Activated T-cell treated with anti-CD3 and anti-CD28 coated beads, Interleukin-2, amount 50 U/mL, for 48 hours (primary cell): ENCODE data around the gene FAM163B.

ENCODE experiments used
- DNase-seq, 2 experiments: peaks; one replicate each; pipeline ENCODE4 v3.0.0-alpha.2; 2020

FAM163B gene

GRCh38 chr9:133615606-133616188 is 6.5 kb upstream of the FAM163B start:
- no peak for DNase-seq

- no peak for DNase-seq
Measured at GRCh38 chr9:133615186-133615585, 6.0 kb upstream of the FAM163B start.

- DNase-seq = no peak
Measured at GRCh38 chr9:133614678-133615077, 5.5 kb upstream of the FAM163B start.

- no peak for DNase-seq
Measured at GRCh38 chr9:133614056-133614455, 4.9 kb upstream of the FAM163B start.

GRCh38 chr9:133613432-133613831 is 4.2 kb upstream of the FAM163B start:
- no peak for DNase-seq

- DNase-seq = no peak
Measured at GRCh38 chr9:133612816-133613215, 3.6 kb upstream of the FAM163B start.

- no peak for DNase-seq
Measured at GRCh38 chr9:133612051-133612450, 2.9 kb upstream of the FAM163B start.

GRCh38 chr9:133610845-133611244 is 1.7 kb upstream of the FAM163B start:
- no peak for DNase-seq

GRCh38 chr9:133608889-133609288 is 300 bp downstream of the FAM163B start:
- no peak for DNase-seq

GRCh38 chr9:133608382-133608781 is 807 bp downstream of the FAM163B start:
- no peak for DNase-seq

GRCh38 chr9:133607976-133608375 is 1.2 kb downstream of the FAM163B start:
- DNase-seq = no peak

GRCh38 chr9:133607381-133607780 is 1.8 kb downstream of the FAM163B start:
- no peak for DNase-seq

- DNase-seq = no peak
Measured at GRCh38 chr9:133606708-133607025, 2.5 kb downstream of the FAM163B start.

GRCh38 chr9:133605856-133606707 is 3.1 kb downstream of the FAM163B start:
- DNase-seq = no peak

- no peak for DNase-seq
Measured at GRCh38 chr9:133605446-133605845, 3.7 kb downstream of the FAM163B start.

- DNase-seq = no peak
Measured at GRCh38 chr9:133604856-133605255, 4.3 kb downstream of the FAM163B start.

GRCh38 chr9:133604214-133604613 is 5.0 kb downstream of the FAM163B start:
- DNase-seq = peak; percentile 37 to 51

- no peak for DNase-seq
Measured at GRCh38 chr9:133603135-133603927, 5.9 kb downstream of the FAM163B start.

- DNase-seq = no peak
Measured at GRCh38 chr9:133602277-133602676, 6.9 kb downstream of the FAM163B start.

- no peak for DNase-seq
Measured at GRCh38 chr9:133601746-133602145, 7.4 kb downstream of the FAM163B start.

- DNase-seq = no peak
Measured at GRCh38 chr9:133600739-133601138, 8.4 kb downstream of the FAM163B start.

GRCh38 chr9:133599470-133600173 is 9.6 kb downstream of the FAM163B start:
- no peak for DNase-seq

GRCh38 chr9:133598978-133599377 is 10.2 kb downstream of the FAM163B start:
- no peak for DNase-seq
